Aorta (tissue), 4 donors: ENCODE measurements around the gene FBXO46. TPM values are rescaled to one million over a fixed set of nuclear protein-coding genes. Genes with fewer than 3 reads are reported as not detected.

Experiments used
- microRNA-seq, 2 donors: library from miRNA; unstranded; fragments of <30 nt; microRNA quantifications; one replicate each; pipeline ENCODE4 v1.2.0, GENCODE V29; 2020
- polyA plus RNA-seq, 2 donors: library from polyadenylated mRNA; stranded (reverse); fragments of 200-250 nt; gene quantifications; one replicate each; pipeline ENCODE4 v1.2.3, GENCODE V29; 2013
- total RNA-seq, 2 donors: library from RNA; stranded (reverse); fragmentation: NEBNext Ultra II Directional; extraction: Animal tissue kit (Norgen Biotek cat#: 25700); gene quantifications; one replicate each; pipeline ENCODE4 v1.2.1, GENCODE V29; 2021
- donor health status: healthy with polysubstance abuse.
- donor health status: Bipolar disorder and iron deficiency.
- donor health status: DM: no; HTN: no; CAD: no.
- donor health status: DM: yes; HTN: yes; CAD: no.

Gene FBXO46
- total and polyA plus RNA-seq, 4 donors = 1.9 to 15.5 (median 8.9) TPM

Small RNAs within 50 kb of the gene (microRNA-seq; reads per million reads assigned to microRNA genes)
- gene MIR642A (0 reads per million in 2 donors), gene MIR642B (0 reads per million in 2 donors)

Other genes with a start within 250 kb of the FBXO46 start
- gene RTN2, start 233.8 kb downstream of the FBXO46 start, total RNA-seq = 10 to 100 TPM in 1 of 2 donors, 1 to 10 TPM in 1; 8.1 to 11.6 TPM
- gene RTN2, start 233.8 kb downstream of the FBXO46 start, polyA plus RNA-seq = 10 to 100 TPM in 1 of 2 donors, 1 to 10 TPM in 1; 7.0 to 13.1 TPM
- gene PPM1N, start 232.5 kb downstream of the FBXO46 start, total RNA-seq = 1 to 10 TPM in 1 of 2 donors, under 1 TPM in 1; 0.88 to 2.5 TPM
- under 1 TPM in 1 of 2 donors, not detected in 1; 0.67 TPM for gene PPM1N, start 232.5 kb downstream of the FBXO46 start, polyA plus RNA-seq
- gene VASP, start 223.4 kb downstream of the FBXO46 start, total RNA-seq = 100 to 1,000 TPM; 119 to 192 TPM
- gene VASP, start 223.4 kb downstream of the FBXO46 start, polyA plus RNA-seq = 10 to 100 TPM; 56.0 to 63.2 TPM
- gene OPA3, start 146.1 kb downstream of the FBXO46 start, total RNA-seq = 1 to 10 TPM; 8.6 to 8.8 TPM
- gene OPA3, start 146.1 kb downstream of the FBXO46 start, polyA plus RNA-seq = 1 to 10 TPM; 2.0 to 2.8 TPM
- 10 to 100 TPM; 10.6 to 10.9 TPM for gene GPR4, start 128.7 kb downstream of the FBXO46 start, total RNA-seq
- 1 to 10 TPM in 1 of 2 donors, under 1 TPM in 1; 0.63 to 1.2 TPM for gene GPR4, start 128.7 kb downstream of the FBXO46 start, polyA plus RNA-seq
- 10 to 100 TPM; 42.4 to 52.9 TPM for gene EML2, start 91.5 kb downstream of the FBXO46 start, total RNA-seq
- gene EML2, start 91.5 kb downstream of the FBXO46 start, polyA plus RNA-seq = 10 to 100 TPM; 21.7 to 48.1 TPM
- 1 to 10 TPM in 1 of 2 donors, under 1 TPM in 1; 0.45 to 2.4 TPM for gene GIPR, start 62.7 kb downstream of the FBXO46 start, total RNA-seq
- not detected for gene GIPR, start 62.7 kb downstream of the FBXO46 start, polyA plus RNA-seq
- 100 to 1,000 TPM; 203 to 206 TPM for gene SNRPD2, start 38.9 kb downstream of the FBXO46 start, total RNA-seq
- 100 to 1,000 TPM; 319 to 345 TPM for gene SNRPD2, start 38.9 kb downstream of the FBXO46 start, polyA plus RNA-seq
- 1 to 10 TPM; 5.3 to 5.4 TPM for gene QPCTL, start 38.2 kb downstream of the FBXO46 start, total RNA-seq
- gene QPCTL, start 38.2 kb downstream of the FBXO46 start, polyA plus RNA-seq = 10 to 100 TPM in 1 of 2 donors, 1 to 10 TPM in 1; 1.9 to 11.1 TPM
- gene MEIOSIN, start 2.5 kb upstream of the FBXO46 start, total RNA-seq = not detected
- gene MEIOSIN, start 2.5 kb upstream of the FBXO46 start, polyA plus RNA-seq = not detected
- 10 to 100 TPM; 17.8 to 27.3 TPM for gene SIX5, start 38.4 kb upstream of the FBXO46 start, total RNA-seq
- 10 to 100 TPM in 1 of 2 donors, 1 to 10 TPM in 1; 8.1 to 34.4 TPM for gene SIX5, start 38.4 kb upstream of the FBXO46 start, polyA plus RNA-seq
- 100 to 1,000 TPM; 155 to 215 TPM for gene DMPK, start 51.6 kb upstream of the FBXO46 start, total RNA-seq
- 100 to 1,000 TPM; 139 to 408 TPM for gene DMPK, start 51.6 kb upstream of the FBXO46 start, polyA plus RNA-seq
- gene DMWD, start 61.9 kb upstream of the FBXO46 start, total RNA-seq = 10 to 100 TPM; 70.7 TPM
- 10 to 100 TPM; 20.9 to 62.2 TPM for gene DMWD, start 61.9 kb upstream of the FBXO46 start, polyA plus RNA-seq
- gene RSPH6A, start 84.4 kb upstream of the FBXO46 start, total RNA-seq = under 1 TPM; 0.15 to 0.23 TPM
- not detected for gene RSPH6A, start 84.4 kb upstream of the FBXO46 start, polyA plus RNA-seq
- 10 to 100 TPM; 49.8 to 52.0 TPM for gene SYMPK, start 132.3 kb upstream of the FBXO46 start, total RNA-seq
- gene SYMPK, start 132.3 kb upstream of the FBXO46 start, polyA plus RNA-seq = 10 to 100 TPM; 22.4 to 98.6 TPM
- under 1 TPM in 1 of 2 donors, not detected in 1; 0.23 TPM for gene FOXA3, start 133.4 kb upstream of the FBXO46 start, total RNA-seq
- gene FOXA3, start 133.4 kb upstream of the FBXO46 start, polyA plus RNA-seq = 1 to 10 TPM in 1 of 2 donors, not detected in 1; 3.6 TPM
- 10 to 100 TPM; 15.6 to 17.7 TPM for gene IRF2BP1, start 155.2 kb upstream of the FBXO46 start, total RNA-seq
- 10 to 100 TPM in 1 of 2 donors, 1 to 10 TPM in 1; 4.1 to 13.3 TPM for gene IRF2BP1, start 155.2 kb upstream of the FBXO46 start, polyA plus RNA-seq
- gene MYPOP, start 171.7 kb upstream of the FBXO46 start, total RNA-seq = 1 to 10 TPM; 5.6 to 7.3 TPM
- gene MYPOP, start 171.7 kb upstream of the FBXO46 start, polyA plus RNA-seq = 1 to 10 TPM; 4.9 to 8.3 TPM
- not detected for gene NANOS2, start 183.9 kb upstream of the FBXO46 start, total RNA-seq
- gene NANOS2, start 183.9 kb upstream of the FBXO46 start, polyA plus RNA-seq = not detected
- 10 to 100 TPM in 1 of 2 donors, 1 to 10 TPM in 1; 8.1 to 18.2 TPM for gene NOVA2, start 243.0 kb upstream of the FBXO46 start, total RNA-seq
- under 1 TPM in 1 of 2 donors, not detected in 1; 0.13 TPM for gene NOVA2, start 243.0 kb upstream of the FBXO46 start, polyA plus RNA-seq